ENCODE results near the gene TIAM2. TPM values are rescaled to one million over a fixed set of nuclear protein-coding genes. Genes with fewer than 3 reads are reported as not detected.
"Not testable (repeated sequence)": the region's sequence is repeated elsewhere in the genome, so short reads cannot be mapped to it uniquely, and the experiment has no call there.

Gene TIAM2
- total and polyA plus RNA-seq, 10 donors = 4.3 to 21.9 (median 12.9) TPM

DNA sequence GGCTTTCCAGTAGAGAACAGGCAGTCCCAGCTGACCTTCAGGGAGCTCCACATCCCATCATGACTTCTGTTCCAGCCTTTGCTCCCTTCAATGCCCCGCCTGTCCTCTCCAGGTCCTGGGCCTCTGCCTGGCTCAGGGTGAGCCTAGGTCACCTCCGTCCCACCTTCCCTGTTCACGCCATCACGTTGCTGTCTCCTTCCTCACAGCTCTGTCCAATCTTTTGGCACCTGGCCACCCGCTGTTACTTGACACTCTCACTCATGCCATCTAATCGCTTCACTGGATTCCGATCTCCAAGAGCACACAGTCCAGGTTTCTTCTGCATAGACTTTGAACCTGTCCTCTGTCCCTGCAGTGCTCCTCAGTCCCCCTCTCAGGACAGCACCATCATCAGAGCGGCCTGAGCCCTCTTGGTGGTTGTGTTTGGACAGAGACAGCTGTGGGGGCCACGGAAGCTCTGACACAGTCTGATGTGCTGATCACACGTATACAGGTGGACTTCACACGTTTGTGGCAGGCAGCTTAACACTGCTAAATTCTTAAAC is 34.7 kb upstream of the TIAM2 start:
- 88 to 94% (median 90%) methylated on average over 11 of the region's 11 CpGs for WGBS, 5 donors
- intact Hi-C loops (cut with DNase I; ENCODE audit: low total_unique reads) = no loop called here
- Histone ChIP-seq H3K27ac (no peak overlapping the region), H3K36me3 (peaks cover 0 to 43% (median 0%) of the 10 kb centered on the region in 6 donors), H3K4me3 (no peak overlapping the region), H3K4me1 (no peaks in the 10 kb centered on the region), H3K27me3 (replicated peaks in 1 of 7) (no peaks in the 10 kb centered on the region), H3K9me3 (no peaks in the 10 kb centered on the region)
- no peak for DNase-seq
- TF ChIP-seq POLR2A (IDR thresholded peaks at IDR 0.05) (no peak), POLR2AphosphoS5 (IDR thresholded peaks at IDR 0.05) (no peak), CTCF (IDR thresholded peaks at IDR 0.05 in 8 of 11, conservative IDR thresholded peaks at IDR 0.05 in 3 of 11) (no peak)

GRCh38 chr6:154960854-154961530 is 34.1 kb upstream of the TIAM2 start:
- H3K36me3 ChIP-seq = peaks cover 0 to 43% (median 0%) of the 10 kb centered on the region in 6 donors
- no peaks in the 10 kb centered on the region for H3K4me1 ChIP-seq
- no peak for DNase-seq
- TF ChIP-seq POLR2A (IDR thresholded peaks at IDR 0.05) (no peak), CTCF (IDR thresholded peaks at IDR 0.05 in 8 of 11, conservative IDR thresholded peaks at IDR 0.05 in 3 of 11) (no peak), POLR2AphosphoS5 (IDR thresholded peaks at IDR 0.05) (no peak)
- intact Hi-C loops (cut with DNase I; ENCODE audit: low total_unique reads) = no loop called here
- no peaks in the 10 kb centered on the region for H3K9me3 ChIP-seq
- H3K27ac ChIP-seq = no peak overlapping the region
- H3K27me3 ChIP-seq (replicated peaks in 1 of 7) = no peaks in the 10 kb centered on the region
- 88 to 92% (median 90%) methylated on average over 6 of the region's 6 CpGs for WGBS, 5 donors
- no peak overlapping the region for H3K4me3 ChIP-seq

GRCh38 chr6:154962753-154963152 is 32.4 kb upstream of the TIAM2 start:
- TF ChIP-seq POLR2AphosphoS5 (IDR thresholded peaks at IDR 0.05) (no peak), POLR2A (IDR thresholded peaks at IDR 0.05) (no peak), CTCF (IDR thresholded peaks at IDR 0.05 in 8 of 11, conservative IDR thresholded peaks at IDR 0.05 in 3 of 11) (no peak)
- no peak for DNase-seq
- Histone ChIP-seq H3K27me3 (replicated peaks in 1 of 7) (no peaks in the 10 kb centered on the region), H3K27ac (no peak overlapping the region), H3K4me1 (no peaks in the 10 kb centered on the region), H3K4me3 (no peak overlapping the region), H3K36me3 (peaks cover 0 to 43% (median 0%) of the 10 kb centered on the region in 6 donors), H3K9me3 (no peaks in the 10 kb centered on the region)
- intact Hi-C loops (cut with DNase I; ENCODE audit: low total_unique reads) = no loop called here
- 92 to 100% (median 98%) methylated on average over 2 of the region's 2 CpGs for WGBS, 5 donors

GRCh38 chr6:154966065-154966770 is 28.9 kb upstream of the TIAM2 start:
- H3K27me3 ChIP-seq (replicated peaks in 1 of 7); H3K9me3 ChIP-seq; H3K4me1 ChIP-seq; H3K4me3 ChIP-seq; DNase-seq; intact Hi-C loops (cut with DNase I; ENCODE audit: low total_unique reads); H3K27ac ChIP-seq: not testable (repeated sequence)
- 94 to 99% (median 97%) methylated on average over 13 to 49 of the region's 51 CpGs for WGBS, 5 donors
- peaks cover 0 to 30% (median 0%) of the 10 kb centered on the region in 6 donors for H3K36me3 ChIP-seq

Data from spleen (tissue), 11 donors.